ENCODE data around the gene ANKRD28. TPM values are rescaled to one million over a fixed set of nuclear protein-coding genes. Genes with fewer than 3 reads are reported as not detected.
"Not testable (repeated sequence)": the region's sequence is repeated elsewhere in the genome, so short reads cannot be mapped to it uniquely, and the experiment has no call there.

ANKRD28 gene
- total RNA-seq, result 129 and 165 TPM in 2 replicates

GRCh38 chr3:15797642-15798303 is at the start of gene ANKRD28:
TSS of gene ANKRD28 (minus strand) at chr3:15797979. CDS start at chr3:15796521, 1,458 bp downstream.
- peak; percentile 84 for DNase-seq (ENCODE audit: low read depth, low spot score)

GRCh38 chr3:15847239-15847638 is 49.5 kb upstream of the ANKRD28 start:
- no peak for DNase-seq (ENCODE audit: low read depth, low spot score)

GRCh38 chr3:15846606-15847005 is 48.8 kb upstream of the ANKRD28 start:
- DNase-seq (ENCODE audit: low read depth, low spot score), result no peak

GRCh38 chr3:15845475-15845874 is 47.7 kb upstream of the ANKRD28 start:
- DNase-seq (ENCODE audit: low read depth, low spot score), result no peak

GRCh38 chr3:15844889-15845288 is 47.1 kb upstream of the ANKRD28 start:
- no peak for DNase-seq (ENCODE audit: low read depth, low spot score)

GRCh38 chr3:15841091-15841973 is 43.6 kb upstream of the ANKRD28 start:
- not testable (repeated sequence) for DNase-seq (ENCODE audit: low read depth, low spot score)

GRCh38 chr3:15839568-15839967 is 41.8 kb upstream of the ANKRD28 start:
- no peak for DNase-seq (ENCODE audit: low read depth, low spot score)

- DNase-seq (ENCODE audit: low read depth, low spot score), result no peak
Observed at GRCh38 chr3:15831927-15832326, 34.1 kb upstream of the ANKRD28 start.

GRCh38 chr3:15825016-15825415 is 27.2 kb upstream of the ANKRD28 start:
- DNase-seq (ENCODE audit: low read depth, low spot score), result no peak

- DNase-seq (ENCODE audit: low read depth, low spot score), result no peak
Observed at GRCh38 chr3:15823092-15823491, 25.3 kb upstream of the ANKRD28 start.

GRCh38 chr3:15822281-15822680 is 24.5 kb upstream of the ANKRD28 start:
- DNase-seq (ENCODE audit: low read depth, low spot score), result no peak

GRCh38 chr3:15820911-15821310 is 23.1 kb upstream of the ANKRD28 start:
- DNase-seq (ENCODE audit: low read depth, low spot score), result no peak

GRCh38 chr3:15819576-15819975 is 21.8 kb upstream of the ANKRD28 start:
- no peak for DNase-seq (ENCODE audit: low read depth, low spot score)

GRCh38 chr3:15819043-15819442 is 21.3 kb upstream of the ANKRD28 start:
- DNase-seq (ENCODE audit: low read depth, low spot score), result no peak

- DNase-seq (ENCODE audit: low read depth, low spot score), result peak; percentile 24
Observed at GRCh38 chr3:15815696-15816095, 17.9 kb upstream of the ANKRD28 start.

GRCh38 chr3:15813079-15813478 is 15.3 kb upstream of the ANKRD28 start:
- not testable (repeated sequence) for DNase-seq (ENCODE audit: low read depth, low spot score)

GRCh38 chr3:15812183-15812582 is 14.4 kb upstream of the ANKRD28 start:
- DNase-seq (ENCODE audit: low read depth, low spot score), result no peak

GRCh38 chr3:15810702-15811101 is 12.9 kb upstream of the ANKRD28 start:
- DNase-seq (ENCODE audit: low read depth, low spot score), result no peak

- DNase-seq (ENCODE audit: low read depth, low spot score), result no peak
Observed at GRCh38 chr3:15809313-15809712, 11.5 kb upstream of the ANKRD28 start.

GRCh38 chr3:15808679-15809310 is 11.0 kb upstream of the ANKRD28 start:
- DNase-seq (ENCODE audit: low read depth, low spot score), result no peak

GRCh38 chr3:15805756-15806266 is 8.0 kb upstream of the ANKRD28 start:
- DNase-seq (ENCODE audit: low read depth, low spot score), result peak; percentile 70

- no peak for DNase-seq (ENCODE audit: low read depth, low spot score)
Observed at GRCh38 chr3:15804553-15805095, 6.8 kb upstream of the ANKRD28 start.

Measured in pulmonary artery endothelial cell (primary cell).